GM23338 (cell line): Measurements from ENCODE around the gene CNOT1.
A peak's percentile ranks its signal among the peaks of the same experiment; 100 is the strongest.

ENCODE experiments used
- CREB1 ChIP-seq: fragments of 250-450 bp; sonication (Bioruptor Pico); IDR thresholded peaks from 2 replicates; pipeline ENCODE4 v1.5.0; 2020; ENCODE audit warnings: low read depth, mild to moderate bottlenecking, moderate library complexity
- ETS1 ChIP-seq: IDR thresholded peaks from 2 replicates; pipeline ENCODE4 v1.6.1; 2016; ENCODE audit warnings: antibody characterized with exemption
- EZH2 ChIP-seq: fragments of 200-600 bp; sonication (generic); IDR thresholded peaks from one replicate; pipeline ENCODE4 v1.8.0; 2017; ENCODE audit warnings: antibody characterized with exemption, mild to moderate bottlenecking, low read depth; ENCODE audit not compliant: unreplicated experiment
- EZH2phosphoT487 ChIP-seq: fragments of 200-600 bp; sonication (generic); IDR thresholded peaks from one replicate; pipeline ENCODE4 v1.8.1; 2018; ENCODE audit warnings: antibody characterized with exemption; ENCODE audit not compliant: unreplicated experiment
- JUNB ChIP-seq: IDR thresholded peaks from one replicate; pipeline ENCODE4 v1.6.1; 2016; ENCODE audit warnings: antibody characterized with exemption; ENCODE audit not compliant: unreplicated experiment
- NANOG ChIP-seq: IDR thresholded peaks from 2 replicates; pipeline ENCODE4 v1.6.1; 2016; ENCODE audit warnings: antibody characterized with exemption, borderline replicate concordance
- POLR2AphosphoS5 ChIP-seq: IDR thresholded peaks from 2 replicates; pipeline ENCODE4 v1.6.1; 2016; ENCODE audit warnings: antibody characterized with exemption, low read depth
- STAT1 ChIP-seq: IDR thresholded peaks from one replicate; pipeline ENCODE4 v1.6.1; 2016; ENCODE audit warnings: antibody characterized with exemption; ENCODE audit not compliant: unreplicated experiment
- ZNF114 ChIP-seq: fragments of 250-450 bp; sonication (Bioruptor Pico); IDR thresholded peaks from 2 replicates; pipeline ENCODE4 v1.5.0; 2020; ENCODE audit warnings: mild to moderate bottlenecking, moderate library complexity
- ZNF331 ChIP-seq: fragments of 250-450 bp; sonication (Bioruptor Pico); IDR thresholded peaks from 2 replicates; pipeline ENCODE4 v1.5.0; 2020; ENCODE audit warnings: low read depth, mild to moderate bottlenecking, moderate library complexity
- TF ChIP-seq, protein P1 (sequence below): IDR thresholded peaks from one replicate; pipeline ENCODE4 v1.6.1; 2018; ENCODE audit warnings: antibody characterized with exemption; ENCODE audit not compliant: unreplicated experiment
- TF ChIP-seq, protein P2 (sequence below), 2 experiments: fragments of 200-600 bp in 1 of 2; sonication (generic) in 1 of 2; conservative IDR thresholded peaks; 2 replicates each; pipeline versions ENCODE4 v1.5.1 to v1.6.1; 2016 to 2017; ENCODE audit warnings: antibody characterized with exemption in 2 of 2, low read depth in 2 of 2, mild to moderate bottlenecking in 2 of 2, moderate library complexity in 1 of 2

DNA sequence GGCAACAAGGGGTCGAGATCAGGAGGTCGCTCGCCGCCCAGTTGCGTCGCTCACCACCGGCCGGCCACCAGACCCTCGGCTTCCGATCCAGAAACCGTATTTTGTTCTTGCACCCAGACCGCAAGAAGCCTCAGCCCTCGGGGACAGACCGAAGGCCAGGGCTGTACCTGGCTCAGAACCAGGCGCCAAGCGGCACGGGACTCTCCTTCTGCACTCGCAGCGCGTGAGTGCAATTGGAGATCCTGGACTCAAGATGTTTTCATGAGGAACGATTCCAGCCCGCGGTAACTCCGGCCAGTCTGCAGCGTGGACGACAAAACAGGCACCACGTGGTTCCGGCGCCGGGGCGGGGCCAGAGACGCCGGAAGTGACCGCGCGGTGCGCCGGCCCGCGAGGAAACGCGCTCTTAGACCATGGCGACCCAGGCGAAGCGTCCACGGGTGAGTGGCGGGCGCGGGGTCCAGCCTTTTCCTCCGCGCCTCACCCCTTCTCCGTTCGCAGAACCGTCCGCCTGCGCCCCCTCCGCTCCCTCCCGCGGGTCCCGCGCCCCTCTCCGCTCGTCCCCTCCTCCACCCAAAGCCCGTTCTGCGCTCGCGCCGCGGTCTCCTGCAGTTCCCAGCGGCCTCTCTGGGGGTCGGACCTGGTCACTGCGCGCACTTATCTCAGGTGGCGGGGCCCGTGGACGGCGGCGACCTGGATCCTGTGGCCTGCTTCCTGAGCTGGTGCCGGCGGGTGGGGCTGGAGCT is 114.3 kb downstream of the CNOT1 start, which contains the start of gene SETD6:
- no peak for TF ChIP-seq EZH2
- TF ChIP-seq, protein P1, sequence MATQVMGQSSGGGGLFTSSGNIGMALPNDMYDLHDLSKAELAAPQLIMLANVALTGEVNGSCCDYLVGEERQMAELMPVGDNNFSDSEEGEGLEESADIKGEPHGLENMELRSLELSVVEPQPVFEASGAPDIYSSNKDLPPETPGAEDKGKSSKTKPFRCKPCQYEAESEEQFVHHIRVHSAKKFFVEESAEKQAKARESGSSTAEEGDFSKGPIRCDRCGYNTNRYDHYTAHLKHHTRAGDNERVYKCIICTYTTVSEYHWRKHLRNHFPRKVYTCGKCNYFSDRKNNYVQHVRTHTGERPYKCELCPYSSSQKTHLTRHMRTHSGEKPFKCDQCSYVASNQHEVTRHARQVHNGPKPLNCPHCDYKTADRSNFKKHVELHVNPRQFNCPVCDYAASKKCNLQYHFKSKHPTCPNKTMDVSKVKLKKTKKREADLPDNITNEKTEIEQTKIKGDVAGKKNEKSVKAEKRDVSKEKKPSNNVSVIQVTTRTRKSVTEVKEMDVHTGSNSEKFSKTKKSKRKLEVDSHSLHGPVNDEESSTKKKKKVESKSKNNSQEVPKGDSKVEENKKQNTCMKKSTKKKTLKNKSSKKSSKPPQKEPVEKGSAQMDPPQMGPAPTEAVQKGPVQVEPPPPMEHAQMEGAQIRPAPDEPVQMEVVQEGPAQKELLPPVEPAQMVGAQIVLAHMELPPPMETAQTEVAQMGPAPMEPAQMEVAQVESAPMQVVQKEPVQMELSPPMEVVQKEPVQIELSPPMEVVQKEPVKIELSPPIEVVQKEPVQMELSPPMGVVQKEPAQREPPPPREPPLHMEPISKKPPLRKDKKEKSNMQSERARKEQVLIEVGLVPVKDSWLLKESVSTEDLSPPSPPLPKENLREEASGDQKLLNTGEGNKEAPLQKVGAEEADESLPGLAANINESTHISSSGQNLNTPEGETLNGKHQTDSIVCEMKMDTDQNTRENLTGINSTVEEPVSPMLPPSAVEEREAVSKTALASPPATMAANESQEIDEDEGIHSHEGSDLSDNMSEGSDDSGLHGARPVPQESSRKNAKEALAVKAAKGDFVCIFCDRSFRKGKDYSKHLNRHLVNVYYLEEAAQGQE = no peak
- TF ChIP-seq EZH2phosphoT487 = no peak
- TF ChIP-seq, protein P2, sequence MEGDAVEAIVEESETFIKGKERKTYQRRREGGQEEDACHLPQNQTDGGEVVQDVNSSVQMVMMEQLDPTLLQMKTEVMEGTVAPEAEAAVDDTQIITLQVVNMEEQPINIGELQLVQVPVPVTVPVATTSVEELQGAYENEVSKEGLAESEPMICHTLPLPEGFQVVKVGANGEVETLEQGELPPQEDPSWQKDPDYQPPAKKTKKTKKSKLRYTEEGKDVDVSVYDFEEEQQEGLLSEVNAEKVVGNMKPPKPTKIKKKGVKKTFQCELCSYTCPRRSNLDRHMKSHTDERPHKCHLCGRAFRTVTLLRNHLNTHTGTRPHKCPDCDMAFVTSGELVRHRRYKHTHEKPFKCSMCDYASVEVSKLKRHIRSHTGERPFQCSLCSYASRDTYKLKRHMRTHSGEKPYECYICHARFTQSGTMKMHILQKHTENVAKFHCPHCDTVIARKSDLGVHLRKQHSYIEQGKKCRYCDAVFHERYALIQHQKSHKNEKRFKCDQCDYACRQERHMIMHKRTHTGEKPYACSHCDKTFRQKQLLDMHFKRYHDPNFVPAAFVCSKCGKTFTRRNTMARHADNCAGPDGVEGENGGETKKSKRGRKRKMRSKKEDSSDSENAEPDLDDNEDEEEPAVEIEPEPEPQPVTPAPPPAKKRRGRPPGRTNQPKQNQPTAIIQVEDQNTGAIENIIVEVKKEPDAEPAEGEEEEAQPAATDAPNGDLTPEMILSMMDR (conservative IDR thresholded peaks at IDR 0.05; ENCODE audit: low read depth in 2 of 2) = no peak
- TF ChIP-seq POLR2AphosphoS5 = peak; percentile 80
- TF ChIP-seq ETS1 = peak; percentile 37; the same call in 1 of the 2 replicates
- no peak for TF ChIP-seq ZNF114 (CRISPR knock-in tag)
- peak; percentile 68 for TF ChIP-seq CREB1 (CRISPR knock-in tag)
- TF ChIP-seq NANOG = no peak
- no peak for TF ChIP-seq ZNF331 (CRISPR knock-in tag)
- no peak for TF ChIP-seq JUNB
- TF ChIP-seq STAT1 = no peak
